ENCODE data around the gene RSKR. TPM values are rescaled to one million over a fixed set of nuclear protein-coding genes. Genes with fewer than 3 reads are reported as not detected.

The RSKR gene
- total and polyA plus RNA-seq, 2 of the 4 experiments (the other 2 are of a cell fraction), result 2.2 to 6.8 TPM

DNA sequence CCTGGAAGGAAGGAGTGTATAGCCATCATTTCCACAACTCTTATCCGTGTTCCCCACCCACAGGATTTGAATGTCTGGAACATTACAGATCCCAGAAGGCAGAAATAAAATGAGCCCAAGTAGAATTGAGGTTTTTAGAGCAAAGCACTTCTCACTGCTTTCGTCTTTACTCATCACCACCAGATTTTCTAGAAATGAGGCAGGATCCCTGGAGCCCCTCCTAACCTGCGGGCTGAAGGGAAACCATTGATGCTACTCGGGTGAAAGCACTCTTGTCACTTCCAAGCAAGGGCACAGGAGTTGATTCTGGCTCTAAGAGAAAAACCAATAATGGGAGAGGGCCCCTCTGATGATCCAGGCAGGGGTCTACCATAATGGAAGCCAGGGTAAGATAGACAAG is 34.5 kb downstream of the RSKR start:
- H4K20me1 ChIP-seq (ENCODE audit: insufficient read depth, low read length), result no peaks in the 10 kb centered on the region

More for the DNA sequence above, 34.5 kb downstream of the RSKR start:
- Histone ChIP-seq H3K9me1 (ENCODE audit: insufficient read depth, low read length) (peaks cover 11% of the 10 kb centered on the region), H3K9me3 (ENCODE audit: control insufficient read depth, insufficient read depth, low read length) (no peaks in the 10 kb centered on the region), H3K4me2 (ENCODE audit: low read depth, low read length) (no peak overlapping the region), H4K91ac (ENCODE audit: insufficient read depth, low read depth, low read length) (no peak overlapping the region), H3K56ac (ENCODE audit: extremely low read depth, insufficient read depth, low read length) (no peak overlapping the region), H3K18ac (ENCODE audit: low read depth, low read length) (no peak overlapping the region), H3K9ac (ENCODE audit: low read depth, low read length) (no peak overlapping the region), H3K14ac (replicated peaks; ENCODE audit: low read depth, low read length) (no peak overlapping the region), H3K27ac (ENCODE audit: insufficient read depth, low read length) (no peak overlapping the region), H2BK20ac (ENCODE audit: low read depth, low read length) (no peak overlapping the region), H3K4ac (ENCODE audit: low read depth, low read length) (no peak overlapping the region), H2BK15ac (ENCODE audit: low read depth, low read length) (no peak overlapping the region), H2AK5ac (ENCODE audit: low read depth, low read length) (no peak overlapping the region), H2AK9ac (replicated peaks; ENCODE audit: low read depth, low read length, poor library complexity) (no peak overlapping the region), H4K8ac (ENCODE audit: low read depth in 2 of 2, low read length in 2 of 2) (no peak overlapping the region), H3K36me3 (ENCODE audit: control insufficient read depth, insufficient read depth, low read length) (peaks cover 20% of the 10 kb centered on the region), H3K4me1 (ENCODE audit: control insufficient read depth, insufficient read depth, low read length) (peaks cover 6% of the 10 kb centered on the region; the same call in 1 of the 2 replicates), H3K4me3 (ENCODE audit: insufficient read depth, low read depth, low read length) (no peak overlapping the region), H4K5ac (ENCODE audit: low read depth, low read length) (no peak overlapping the region), H3K79me1 (ENCODE audit: low read depth in 1 of 2, low read length in 2 of 2) (peaks cover 4 to 11% of the 10 kb centered on the region in 2 experiments; a peak in 2 of 4 replicates), H2AFZ (replicated peaks; ENCODE audit: low read length, poor library complexity) (no peak overlapping the region), H2BK120ac (ENCODE audit: low read depth, low read length) (no peak overlapping the region), H3K27me3 (ENCODE audit: control insufficient read depth, insufficient read depth, low read length) (no peaks in the 10 kb centered on the region), H3K23ac (ENCODE audit: low read depth, low read length) (no peak overlapping the region), H2BK5ac (ENCODE audit: low read depth, low read length, poor library complexity, severe bottlenecking) (no peak overlapping the region)
- POLR2A ChIA-PET (ENCODE audit: unreplicated experiment), result no interaction called here
- dilution Hi-C loops (cut with HindIII; ENCODE audit: low sequenced_read_pairs, unreplicated experiment) (no loop called here), in situ Hi-C loops (cut with MboI; ENCODE audit: low sequenced_read_pairs) (no loop called here), intact Hi-C loops (cut with micrococcal nuclease) (no loop called here)
- WGBS, 2 experiments (ENCODE audit: extremely low coverage in 2 of 2, insufficient read length in 1 of 2), result 83% methylated on average over 2 of the region's 4 CpGs; no CpG with 5 or more reads in 1 of the 2 experiments
- TF ChIP-seq CHD1 (IDR thresholded peaks at IDR 0.05; ENCODE audit: low read depth, low read length), result no peak
- TF ChIP-seq, protein P1, sequence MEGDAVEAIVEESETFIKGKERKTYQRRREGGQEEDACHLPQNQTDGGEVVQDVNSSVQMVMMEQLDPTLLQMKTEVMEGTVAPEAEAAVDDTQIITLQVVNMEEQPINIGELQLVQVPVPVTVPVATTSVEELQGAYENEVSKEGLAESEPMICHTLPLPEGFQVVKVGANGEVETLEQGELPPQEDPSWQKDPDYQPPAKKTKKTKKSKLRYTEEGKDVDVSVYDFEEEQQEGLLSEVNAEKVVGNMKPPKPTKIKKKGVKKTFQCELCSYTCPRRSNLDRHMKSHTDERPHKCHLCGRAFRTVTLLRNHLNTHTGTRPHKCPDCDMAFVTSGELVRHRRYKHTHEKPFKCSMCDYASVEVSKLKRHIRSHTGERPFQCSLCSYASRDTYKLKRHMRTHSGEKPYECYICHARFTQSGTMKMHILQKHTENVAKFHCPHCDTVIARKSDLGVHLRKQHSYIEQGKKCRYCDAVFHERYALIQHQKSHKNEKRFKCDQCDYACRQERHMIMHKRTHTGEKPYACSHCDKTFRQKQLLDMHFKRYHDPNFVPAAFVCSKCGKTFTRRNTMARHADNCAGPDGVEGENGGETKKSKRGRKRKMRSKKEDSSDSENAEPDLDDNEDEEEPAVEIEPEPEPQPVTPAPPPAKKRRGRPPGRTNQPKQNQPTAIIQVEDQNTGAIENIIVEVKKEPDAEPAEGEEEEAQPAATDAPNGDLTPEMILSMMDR (conservative IDR thresholded peaks at IDR 0.05; ENCODE audit: low read depth, low read length), result no peak
- no peak for TF ChIP-seq CEBPB (IDR thresholded peaks at IDR 0.05; ENCODE audit: low read depth, low read length)
- no peak for TF ChIP-seq POLR2A (IDR thresholded peaks at IDR 0.05; ENCODE audit: low read depth, low read length)
- no peak for TF ChIP-seq NFE2L2 (IDR thresholded peaks at IDR 0.05; ENCODE audit: low read depth, low read length)
- TF ChIP-seq, protein P2, sequence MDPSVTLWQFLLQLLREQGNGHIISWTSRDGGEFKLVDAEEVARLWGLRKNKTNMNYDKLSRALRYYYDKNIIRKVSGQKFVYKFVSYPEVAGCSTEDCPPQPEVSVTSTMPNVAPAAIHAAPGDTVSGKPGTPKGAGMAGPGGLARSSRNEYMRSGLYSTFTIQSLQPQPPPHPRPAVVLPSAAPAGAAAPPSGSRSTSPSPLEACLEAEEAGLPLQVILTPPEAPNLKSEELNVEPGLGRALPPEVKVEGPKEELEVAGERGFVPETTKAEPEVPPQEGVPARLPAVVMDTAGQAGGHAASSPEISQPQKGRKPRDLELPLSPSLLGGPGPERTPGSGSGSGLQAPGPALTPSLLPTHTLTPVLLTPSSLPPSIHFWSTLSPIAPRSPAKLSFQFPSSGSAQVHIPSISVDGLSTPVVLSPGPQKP (IDR thresholded peaks at IDR 0.05; ENCODE audit: borderline replicate concordance, low read depth, low read length), result no peak
- TF ChIP-seq MXI1 (IDR thresholded peaks at IDR 0.05; ENCODE audit: borderline replicate concordance, low read depth, low read length), result no peak
- TF ChIP-seq, protein P3, sequence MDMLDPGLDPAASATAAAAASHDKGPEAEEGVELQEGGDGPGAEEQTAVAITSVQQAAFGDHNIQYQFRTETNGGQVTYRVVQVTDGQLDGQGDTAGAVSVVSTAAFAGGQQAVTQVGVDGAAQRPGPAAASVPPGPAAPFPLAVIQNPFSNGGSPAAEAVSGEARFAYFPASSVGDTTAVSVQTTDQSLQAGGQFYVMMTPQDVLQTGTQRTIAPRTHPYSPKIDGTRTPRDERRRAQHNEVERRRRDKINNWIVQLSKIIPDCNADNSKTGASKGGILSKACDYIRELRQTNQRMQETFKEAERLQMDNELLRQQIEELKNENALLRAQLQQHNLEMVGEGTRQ (IDR thresholded peaks at IDR 0.05; ENCODE audit: low read depth, low read length), result no peak
- TF ChIP-seq SMC3 (IDR thresholded peaks at IDR 0.05; ENCODE audit: low read depth, low read length), result no peak
- TF ChIP-seq RFX5 (IDR thresholded peaks at IDR 0.05; ENCODE audit: low read depth, low read length), result no peak
- no peak for TF ChIP-seq MAFK (IDR thresholded peaks at IDR 0.05; ENCODE audit: low read depth, low read length)
- TF ChIP-seq BHLHE40 (IDR thresholded peaks at IDR 0.05; ENCODE audit: low read depth, low read length), result no peak
- no peak for TF ChIP-seq MAZ (IDR thresholded peaks at IDR 0.05; ENCODE audit: borderline replicate concordance, low read depth, low read length)
- TF ChIP-seq RAD21 (IDR thresholded peaks at IDR 0.05; ENCODE audit: low read length), result no peak
- TF ChIP-seq FOS (IDR thresholded peaks at IDR 0.05; ENCODE audit: low read depth, low read length), result no peak
- no peak for TF ChIP-seq RCOR1 (IDR thresholded peaks at IDR 0.05; ENCODE audit: insufficient replicate concordance, low read length)
- ATAC-seq (ENCODE audit: low read depth) (no peak), DNase-seq (no peak)
- CTCF ChIA-PET, result no interaction called here
- BruUV-seq (replicated peaks), result no TSS peak
